Effector CD8-positive, alpha-beta T cell (primary cell): ENCODE measurements around the gene DCLK3.

Source experiments
- DNase-seq: peaks from one replicate; lab custom pipeline; 2025; lab: John Stamatoyannopoulos, UW
- total RNA-seq, 4 experiments: gene quantifications; one replicate each; lab custom pipeline; 2026; lab: John Stamatoyannopoulos, UW

Gene DCLK3, protein sequence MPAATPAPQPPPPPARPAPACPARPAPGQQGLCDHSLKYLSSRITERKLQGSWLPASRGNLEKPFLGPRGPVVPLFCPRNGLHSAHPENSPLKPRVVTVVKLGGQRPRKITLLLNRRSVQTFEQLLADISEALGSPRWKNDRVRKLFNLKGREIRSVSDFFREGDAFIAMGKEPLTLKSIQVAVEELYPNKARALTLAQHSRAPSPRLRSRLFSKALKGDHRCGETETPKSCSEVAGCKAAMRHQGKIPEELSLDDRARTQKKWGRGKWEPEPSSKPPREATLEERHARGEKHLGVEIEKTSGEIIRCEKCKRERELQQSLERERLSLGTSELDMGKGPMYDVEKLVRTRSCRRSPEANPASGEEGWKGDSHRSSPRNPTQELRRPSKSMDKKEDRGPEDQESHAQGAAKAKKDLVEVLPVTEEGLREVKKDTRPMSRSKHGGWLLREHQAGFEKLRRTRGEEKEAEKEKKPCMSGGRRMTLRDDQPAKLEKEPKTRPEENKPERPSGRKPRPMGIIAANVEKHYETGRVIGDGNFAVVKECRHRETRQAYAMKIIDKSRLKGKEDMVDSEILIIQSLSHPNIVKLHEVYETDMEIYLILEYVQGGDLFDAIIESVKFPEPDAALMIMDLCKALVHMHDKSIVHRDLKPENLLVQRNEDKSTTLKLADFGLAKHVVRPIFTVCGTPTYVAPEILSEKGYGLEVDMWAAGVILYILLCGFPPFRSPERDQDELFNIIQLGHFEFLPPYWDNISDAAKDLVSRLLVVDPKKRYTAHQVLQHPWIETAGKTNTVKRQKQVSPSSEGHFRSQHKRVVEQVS
- total RNA-seq: 0 to 0.18 (median 0) reads per million in 4 experiments

DNA sequence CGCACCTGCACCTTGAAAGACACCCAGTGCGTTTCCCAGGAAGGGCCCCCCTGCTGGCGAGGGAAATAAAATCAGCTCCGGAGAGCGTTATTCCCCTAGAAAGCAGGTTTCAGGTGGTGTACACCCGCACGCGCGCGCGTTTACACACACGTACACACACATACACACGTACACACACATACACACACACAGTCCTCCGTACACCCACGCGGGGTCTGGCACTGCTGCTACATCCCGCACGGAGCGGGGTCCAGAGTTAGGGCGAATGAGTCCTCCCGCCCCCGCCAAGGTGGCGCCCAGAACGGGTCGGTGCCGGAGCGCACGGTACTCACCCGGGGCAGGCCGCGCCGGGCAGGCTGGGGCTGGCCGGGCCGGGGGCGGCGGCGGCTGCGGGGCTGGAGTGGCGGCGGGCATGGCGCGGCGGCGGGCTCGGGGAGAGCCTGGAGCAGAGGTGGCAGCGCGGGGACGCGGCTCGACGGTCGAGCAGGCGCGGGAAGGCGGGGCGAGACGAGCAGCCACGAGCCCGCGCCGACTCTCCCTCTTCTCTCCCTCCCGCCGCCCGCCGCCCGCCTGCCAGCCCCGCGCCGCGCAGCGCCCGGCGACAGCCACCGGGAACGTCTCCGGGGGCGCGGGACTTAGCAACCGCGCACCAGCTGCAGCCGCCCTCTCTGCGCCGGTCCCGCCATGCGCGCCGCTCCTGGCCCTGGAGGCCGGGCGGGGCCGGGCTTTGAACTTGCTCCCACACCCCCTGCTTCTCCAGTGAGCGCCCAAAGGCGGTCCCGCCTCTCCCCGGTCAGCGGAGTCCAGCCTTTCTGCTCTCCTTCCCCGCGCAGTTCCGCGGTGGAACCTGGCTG lies at the start of gene DCLK3:
DCLK3 (minus strand) TSS at position 704 of the 854 bp plus-strand sequence; CDS start at position 414, 290 bp downstream.
- no peak for DNase-seq

DNA sequence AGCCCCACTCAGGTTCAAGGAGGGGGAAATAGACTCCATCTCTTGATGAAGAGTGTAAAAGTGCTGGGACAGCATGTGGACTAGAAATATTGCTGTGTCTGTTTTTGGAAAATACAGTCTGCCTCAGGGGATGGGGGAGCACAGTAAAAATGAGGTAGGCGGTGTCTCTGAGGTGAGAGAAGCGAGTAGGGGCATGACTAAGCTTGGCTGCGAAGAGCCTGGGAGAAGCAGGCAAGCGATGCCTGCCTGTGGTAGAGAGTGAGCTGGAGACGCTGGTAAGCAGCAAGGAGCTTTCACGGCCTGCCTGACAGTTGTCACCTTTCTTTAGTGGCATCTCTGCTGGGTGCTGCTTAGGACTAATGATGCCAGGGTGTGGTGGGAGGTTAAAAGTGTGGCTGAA lies 49.0 kb upstream of the DCLK3 start:
- no peak for DNase-seq

DNA sequence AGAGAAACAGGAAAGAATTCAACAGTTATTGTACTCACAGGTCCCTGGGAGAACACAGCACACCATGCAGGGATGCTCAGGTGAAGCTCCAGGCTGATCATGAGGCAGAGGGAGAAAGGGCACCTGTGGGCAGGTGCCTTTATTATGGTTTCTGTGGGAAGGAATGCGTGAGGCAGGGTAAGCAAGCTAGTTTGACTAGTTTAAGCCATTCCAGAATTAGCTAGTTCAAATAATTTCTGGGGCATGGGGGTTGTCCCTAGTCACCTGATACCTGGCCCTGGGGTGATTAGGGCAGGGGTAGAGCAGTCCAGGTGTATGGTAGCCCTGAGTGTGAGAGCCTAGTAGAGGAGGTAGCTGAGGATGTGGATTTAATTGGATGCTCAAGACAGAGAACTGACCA lies 47.9 kb upstream of the DCLK3 start:
- no peak for DNase-seq

DNA sequence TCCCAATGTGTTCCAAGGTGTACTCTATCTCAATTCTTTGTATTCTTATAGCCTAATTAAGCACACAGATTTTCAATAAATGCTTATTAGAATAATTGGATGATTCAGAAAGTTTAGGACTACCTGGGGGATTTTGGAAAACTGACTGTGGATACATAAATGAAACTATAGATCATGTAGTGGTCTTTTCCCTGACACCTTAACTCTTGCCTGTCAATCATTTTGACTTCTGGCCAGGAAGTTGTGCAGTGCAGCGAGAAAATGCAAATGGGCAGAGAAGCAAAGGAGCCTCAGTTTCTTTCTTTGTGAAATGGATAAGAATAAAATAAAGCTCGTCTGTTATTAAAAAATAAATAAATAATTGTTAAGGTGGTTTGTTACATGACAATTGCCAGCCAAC lies 47.4 kb upstream of the DCLK3 start:
- DNase-seq: no peak

DNA sequence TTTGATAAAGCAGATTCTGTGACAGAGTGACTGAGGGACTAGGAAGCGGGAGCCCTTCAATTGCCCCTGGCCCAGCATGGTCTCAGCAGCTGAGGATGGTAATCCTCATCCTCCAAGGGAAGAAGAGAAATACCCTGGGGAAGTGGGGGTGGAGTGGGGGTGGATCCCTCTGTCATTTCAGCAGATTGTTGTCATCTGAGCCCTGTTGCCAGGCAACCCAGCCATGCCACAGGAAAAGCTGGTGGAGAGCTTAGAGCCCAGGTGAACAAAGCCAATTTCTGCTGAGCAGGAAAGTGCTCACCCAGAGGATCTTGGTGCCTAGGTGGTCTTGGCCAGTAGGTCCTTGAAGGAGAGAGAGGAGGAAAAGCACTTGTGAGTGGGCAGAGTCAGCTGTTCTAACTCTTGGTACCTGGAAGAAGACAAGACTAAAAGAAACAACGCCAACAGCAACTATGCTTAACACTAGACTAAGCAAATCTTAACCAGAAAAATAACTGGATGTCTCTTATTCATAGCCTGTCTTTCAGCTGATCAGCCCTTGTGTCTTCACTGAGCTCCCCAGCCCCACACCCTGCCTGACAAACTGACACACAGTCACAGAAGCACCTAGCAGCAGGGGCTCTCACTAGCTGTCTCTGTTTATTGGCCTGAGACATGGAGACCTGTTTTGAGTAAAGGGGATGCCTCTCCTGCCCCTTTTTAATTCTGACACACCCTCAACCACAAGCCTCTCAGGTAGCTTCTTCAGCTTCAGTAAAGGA lies 40.1 kb upstream of the DCLK3 start:
- no peak for DNase-seq

DNA sequence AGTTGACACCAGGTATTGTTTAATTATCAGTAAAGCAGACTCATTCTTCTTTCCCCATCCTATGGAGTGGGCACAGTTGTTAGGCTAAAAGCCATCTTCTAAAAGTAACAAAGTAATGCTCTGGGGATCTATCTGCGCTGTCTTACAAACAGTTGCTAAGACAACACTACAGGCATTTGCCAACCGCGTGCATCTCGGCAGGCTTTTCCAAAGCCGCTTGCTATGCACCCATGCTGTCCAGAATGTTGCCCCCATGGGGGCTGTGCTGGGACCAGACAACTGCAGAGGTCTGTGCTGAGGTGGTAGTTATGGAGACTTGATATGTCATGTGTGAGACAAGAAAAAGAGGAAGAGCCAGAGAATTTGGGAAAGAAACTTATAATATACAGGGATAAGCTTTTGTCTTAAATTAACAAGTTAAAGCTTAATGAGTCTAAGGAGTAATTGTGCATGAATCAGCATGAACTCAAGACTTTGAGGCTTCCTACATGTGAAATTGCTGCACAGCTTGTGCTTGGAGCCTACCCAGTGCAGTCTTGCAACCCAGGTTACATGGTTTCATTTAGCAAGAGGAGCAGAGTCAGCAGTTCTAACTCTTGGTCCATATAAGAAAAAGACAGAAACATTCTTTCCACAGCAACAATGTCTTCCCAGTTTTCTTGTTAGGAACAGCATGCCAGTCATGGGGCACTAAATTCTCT lies 38.9 kb upstream of the DCLK3 start:
- DNase-seq: no peak

DNA sequence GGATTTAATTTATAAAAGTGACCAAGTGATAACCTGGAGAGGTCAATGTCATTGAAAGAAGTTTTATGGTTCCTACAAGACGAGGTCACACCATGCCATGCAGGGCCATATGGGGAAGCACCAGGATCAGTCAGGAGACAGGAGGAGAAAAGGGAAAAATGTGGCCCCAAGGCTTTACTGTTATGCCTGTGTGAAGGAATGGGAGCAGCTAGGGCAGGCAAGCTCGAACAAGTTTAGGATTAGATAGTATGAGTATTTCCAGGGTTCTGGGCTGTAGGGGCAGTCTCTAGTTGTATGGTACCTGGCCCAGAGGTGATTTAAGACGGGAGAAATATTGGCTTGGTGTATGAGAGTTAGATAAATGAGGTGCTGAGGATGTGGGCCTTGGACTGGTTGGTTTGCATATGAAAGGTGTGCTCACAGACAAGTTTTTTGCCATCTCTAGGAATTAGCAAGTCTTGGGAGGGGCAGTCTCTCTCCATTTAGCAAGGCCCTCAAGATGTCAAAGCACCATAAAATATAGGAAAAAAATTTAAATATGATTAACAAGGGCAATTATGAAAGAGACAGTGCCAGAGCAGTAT lies 36.3 kb upstream of the DCLK3 start:
- DNase-seq: no peak

DNA sequence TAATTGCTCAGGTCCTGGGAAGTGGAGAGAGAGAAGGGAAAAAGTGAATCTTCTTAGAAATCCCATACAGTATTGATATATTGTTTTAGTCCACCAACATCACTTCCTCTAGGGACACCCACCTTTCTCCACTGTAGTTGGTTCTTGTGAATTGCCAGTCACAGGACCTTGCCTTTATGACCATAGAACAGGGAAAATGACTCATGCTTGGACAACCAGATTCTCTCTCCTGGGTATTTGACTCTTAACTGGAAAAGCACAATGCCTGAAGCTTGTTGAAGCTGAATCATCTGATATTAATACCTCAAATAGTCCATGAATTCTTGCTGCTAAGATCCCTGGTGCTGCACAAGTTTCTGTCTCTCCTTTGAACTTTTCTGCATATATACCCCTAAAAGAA lies 32.5 kb upstream of the DCLK3 start:
- DNase-seq: no peak

DNA sequence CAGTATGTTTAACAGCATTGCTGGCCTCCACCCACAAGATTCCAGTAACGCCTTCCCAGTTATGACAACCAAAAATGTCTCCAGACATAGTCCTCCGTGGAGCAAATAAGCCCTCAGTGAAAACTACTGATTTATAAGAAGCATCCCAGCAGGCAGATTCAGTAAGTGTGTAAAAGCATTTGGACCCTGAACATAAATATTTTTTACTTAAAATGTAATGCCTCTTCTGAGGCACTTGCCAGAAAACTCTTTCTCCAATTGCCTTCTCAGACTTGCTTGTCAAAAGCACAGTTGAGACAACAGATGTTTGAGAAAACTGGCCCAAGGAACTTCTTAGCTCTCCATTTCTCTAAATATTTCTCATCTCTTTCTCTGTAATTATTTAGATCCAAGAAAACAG lies 31.8 kb upstream of the DCLK3 start:
- DNase-seq: no peak

DNA sequence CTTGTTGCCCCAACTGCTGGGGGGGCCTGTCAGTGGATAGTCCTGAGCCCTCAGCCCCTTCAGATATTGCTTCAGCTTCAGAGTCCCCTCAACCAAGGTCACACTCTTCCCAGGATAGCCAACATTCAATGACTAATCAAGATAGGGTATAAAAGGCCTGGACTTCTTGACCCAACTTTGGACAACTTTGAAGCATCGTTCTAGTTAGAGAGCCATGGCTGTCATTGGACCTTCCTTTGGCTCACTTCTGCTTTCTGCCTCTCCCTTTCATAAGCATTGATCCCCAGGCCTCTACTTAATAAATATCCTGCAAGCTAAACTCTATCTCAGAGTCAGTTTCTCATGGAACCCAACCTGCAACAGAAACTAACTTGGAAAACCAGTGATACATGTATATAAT lies 31.3 kb upstream of the DCLK3 start:
- DNase-seq: no peak

DNA sequence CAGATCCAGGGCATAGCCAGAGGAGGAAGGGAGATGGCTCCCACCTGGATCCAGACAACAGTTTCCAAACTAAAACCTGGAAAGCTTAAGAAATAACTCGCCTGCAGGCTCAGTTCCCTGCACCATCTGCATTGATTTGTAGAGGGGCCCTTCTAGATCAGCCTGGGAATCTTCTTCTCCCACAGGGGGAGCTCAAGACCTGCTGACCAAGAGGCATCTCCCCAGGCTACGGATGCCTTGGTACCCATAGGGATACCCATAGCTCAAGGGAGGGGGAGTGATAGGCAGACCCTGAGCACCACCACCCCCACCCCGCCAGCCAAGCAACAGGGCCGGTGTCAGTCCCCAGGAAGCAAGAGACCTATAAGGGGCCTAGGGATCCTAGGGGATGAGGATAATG lies 28.0 kb upstream of the DCLK3 start:
- no peak for DNase-seq

DNA sequence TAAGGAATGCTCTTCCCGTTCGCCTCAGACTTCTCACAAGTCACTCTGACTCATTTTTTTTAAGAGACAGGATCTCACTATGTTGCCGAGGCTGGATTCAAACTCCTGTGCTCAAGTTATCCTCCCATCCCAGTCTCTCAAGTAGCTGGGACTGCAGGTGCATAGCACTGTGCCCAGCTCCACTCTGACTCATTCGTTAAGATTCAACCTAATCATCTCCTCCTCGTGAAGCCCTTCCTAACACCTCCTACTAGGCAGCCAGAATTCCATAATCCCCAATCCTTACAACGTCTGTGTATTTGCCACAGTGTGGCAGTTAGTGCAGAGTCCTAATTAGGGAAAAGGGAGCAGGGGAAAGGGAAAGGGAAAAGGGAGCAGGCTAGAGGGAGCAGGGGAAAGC lies 26.4 kb upstream of the DCLK3 start:
- no peak for DNase-seq

DNA sequence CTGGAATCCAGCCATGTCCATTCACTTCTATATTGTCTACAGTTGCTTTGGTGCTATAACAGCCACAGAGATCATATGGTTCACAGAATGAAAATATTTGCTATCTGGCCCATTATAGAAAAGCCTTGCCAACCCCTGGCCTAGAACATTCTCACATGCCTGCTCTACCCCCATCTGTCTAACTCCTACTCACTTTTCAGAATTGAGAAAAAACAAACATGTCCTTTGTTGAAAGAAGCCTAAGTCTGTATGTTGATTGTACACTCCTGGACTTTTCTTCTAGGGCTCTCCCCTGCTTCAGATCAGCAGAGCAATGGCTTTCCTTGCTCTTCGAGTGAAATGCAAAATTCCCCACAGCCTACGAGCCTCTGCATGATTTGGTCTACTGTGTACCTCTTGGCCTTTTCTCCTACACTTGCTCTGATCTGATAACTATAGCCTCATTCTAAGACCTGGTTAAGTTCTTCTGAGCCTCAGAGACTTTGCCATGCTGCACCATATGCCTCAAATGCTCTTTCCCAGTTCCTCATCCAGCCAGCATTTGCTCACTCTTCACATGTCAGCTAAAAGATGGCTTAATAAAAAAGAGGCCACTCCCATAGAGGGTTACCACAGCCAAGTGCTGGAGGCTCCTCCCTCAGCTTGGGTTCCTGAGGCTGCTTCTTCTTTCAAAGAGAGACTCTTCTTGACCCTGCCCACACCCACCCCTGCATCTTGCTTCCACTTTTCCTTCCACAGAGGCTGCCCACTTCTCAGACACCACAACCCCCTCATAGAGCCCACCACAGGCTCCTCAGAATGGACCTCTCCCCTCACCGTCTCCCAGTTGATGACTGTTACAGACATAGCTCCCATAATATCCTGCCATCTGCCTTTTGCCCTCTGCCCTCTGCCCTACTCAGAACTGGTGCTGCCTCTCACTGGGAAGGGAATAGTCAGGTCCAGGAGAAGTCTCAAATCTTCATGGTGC lies 22.9 kb upstream of the DCLK3 start:
- no peak for DNase-seq

DNA sequence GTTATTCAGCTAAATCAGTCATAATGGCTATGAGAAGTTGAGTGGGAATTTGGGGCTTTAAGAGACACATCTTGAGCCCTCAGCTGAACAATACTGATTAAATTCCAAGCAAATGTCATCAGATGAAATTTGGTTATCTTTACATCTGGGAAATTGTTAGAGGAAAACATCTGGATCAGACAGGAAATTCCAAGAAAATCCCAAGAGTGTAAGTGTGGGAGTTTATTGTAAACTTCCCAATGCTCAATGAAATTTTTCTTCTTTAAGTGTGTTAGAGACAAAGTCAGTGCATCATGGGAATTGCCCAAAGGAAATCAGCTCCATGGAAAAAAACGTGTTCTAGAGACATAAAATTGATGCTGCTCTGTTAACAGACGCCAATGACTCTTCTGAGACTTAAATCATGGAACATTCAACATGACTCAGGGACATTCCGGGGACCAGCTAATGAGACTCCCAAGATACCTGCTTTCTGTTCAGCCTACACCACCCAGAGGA lies 19.8 kb upstream of the DCLK3 start:
- no peak for DNase-seq

DNA sequence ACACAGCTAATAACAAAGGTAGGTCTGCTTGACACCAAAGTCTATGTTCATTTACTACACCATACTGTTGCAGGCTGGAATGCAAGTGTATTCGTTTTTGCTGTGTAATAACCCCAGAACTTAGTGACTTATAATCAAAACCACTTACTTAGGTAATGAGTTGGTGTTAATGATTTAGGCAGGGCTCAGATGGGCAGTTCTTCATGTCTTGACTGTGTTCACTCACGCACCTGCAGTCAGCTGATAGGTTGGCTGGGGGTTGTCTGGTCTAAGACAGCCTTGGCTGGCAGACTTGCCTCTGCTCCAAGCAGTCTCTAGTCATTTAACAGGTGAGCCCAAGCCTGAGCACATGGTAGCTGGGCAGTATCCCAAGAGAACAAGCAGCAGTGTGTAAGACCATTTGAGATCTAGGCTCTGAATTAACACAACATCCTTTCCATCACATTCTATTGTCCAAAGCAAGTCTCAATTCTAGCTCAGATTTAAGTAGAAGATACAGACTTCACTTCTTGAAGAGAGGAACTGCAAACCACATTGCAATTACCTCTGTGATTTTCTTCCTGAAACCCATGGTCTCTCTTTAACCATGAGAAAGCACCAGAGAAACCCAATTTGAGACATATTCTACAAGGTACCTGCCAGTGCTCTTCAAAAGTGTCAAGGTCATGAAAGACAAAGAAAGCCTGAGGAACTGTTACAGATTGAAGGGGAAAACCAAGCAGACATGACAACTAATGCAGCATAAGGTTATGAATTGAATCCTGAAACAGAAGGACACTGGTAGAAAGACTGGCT lies 13.3 kb upstream of the DCLK3 start:
- no peak for DNase-seq

DNA sequence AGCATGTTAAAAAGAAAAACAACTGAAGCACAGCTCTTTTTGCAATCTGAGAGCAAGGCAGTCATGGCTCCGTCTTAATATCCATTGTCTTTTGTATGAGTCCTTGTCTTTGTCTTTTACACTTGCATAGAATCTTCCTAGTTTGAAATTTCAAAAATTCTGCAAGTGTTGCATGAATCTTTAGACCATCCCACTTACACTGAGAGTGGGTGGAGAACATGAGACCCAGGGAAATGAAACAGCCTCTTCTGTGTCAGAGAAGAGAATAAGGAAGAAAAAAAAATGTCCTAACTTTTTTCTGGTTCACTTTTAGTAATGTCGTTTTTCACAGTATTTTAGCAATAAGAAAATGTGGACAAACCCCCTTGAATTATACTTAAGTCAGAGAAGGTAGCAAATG lies 12.1 kb upstream of the DCLK3 start:
- no peak for DNase-seq

DNA sequence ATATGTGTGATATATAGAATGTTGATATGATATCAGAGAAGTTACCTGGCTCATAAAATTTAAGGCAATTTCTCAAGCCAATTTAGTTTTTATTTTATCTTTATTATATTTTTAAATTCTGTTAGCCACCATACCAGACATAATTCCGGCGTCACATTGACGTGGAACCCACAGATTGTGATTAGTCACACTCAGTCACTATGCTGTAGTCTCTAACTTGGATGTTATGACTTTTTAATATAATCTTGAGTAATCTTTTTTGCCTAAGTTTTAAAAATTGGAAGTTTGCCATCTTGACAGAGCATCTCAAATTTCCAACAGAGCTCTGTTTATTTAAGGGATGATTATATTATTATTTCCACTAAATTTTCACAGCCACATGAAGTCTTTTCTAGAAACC lies 9.7 kb upstream of the DCLK3 start:
- DNase-seq: no peak

DNA sequence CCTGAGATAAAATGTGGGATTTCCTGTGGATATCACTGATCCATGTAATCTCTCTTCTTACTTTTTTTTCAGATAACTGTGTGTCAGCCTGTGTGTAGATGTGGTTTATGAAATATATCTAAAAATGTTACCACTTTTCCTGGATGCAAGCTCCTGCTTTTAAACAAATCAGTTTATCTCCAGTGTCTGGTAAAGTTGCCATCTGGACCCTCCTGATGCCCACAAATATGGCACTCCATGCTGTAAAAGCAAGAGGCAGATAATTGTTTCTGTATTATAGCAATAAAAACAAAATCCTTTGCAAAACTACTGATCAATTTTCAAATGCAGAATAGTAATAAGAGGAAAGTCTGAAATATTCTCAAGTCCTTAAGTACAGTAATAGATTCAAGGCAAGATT lies 7.6 kb upstream of the DCLK3 start:
- DNase-seq: no peak
